Measurements from ENCODE around the gene LRRC74B. TPM values are rescaled to one million over a fixed set of nuclear protein-coding genes. Genes with fewer than 3 reads are reported as not detected.

The LRRC74B gene
- total RNA-seq, 1 donor from 2014 or later: not detected

- DNase-seq: no peak
Observed at GRCh38 chr22:21104126-21104691, 58.5 kb downstream of the LRRC74B start.

DNA sequence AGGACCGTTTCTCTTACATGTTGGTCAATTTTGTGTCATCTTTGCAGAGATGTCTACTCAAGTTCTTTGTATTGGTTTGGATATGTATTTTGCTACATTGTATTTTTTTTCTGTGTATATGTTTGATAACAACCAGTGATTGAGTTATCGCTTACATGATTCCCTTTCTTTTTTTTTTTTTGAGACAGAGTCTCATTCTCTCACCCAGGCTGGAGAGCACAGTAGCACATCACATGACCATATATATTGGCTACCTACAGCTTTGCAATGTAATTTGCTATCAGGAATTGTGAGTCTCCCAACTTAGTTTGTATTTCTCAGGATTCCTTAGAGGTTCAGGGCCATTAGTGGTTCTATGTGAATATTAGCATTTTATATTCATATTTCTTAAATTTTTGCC lies 59.5 kb downstream of the LRRC74B start:
- no peak for DNase-seq

DNA sequence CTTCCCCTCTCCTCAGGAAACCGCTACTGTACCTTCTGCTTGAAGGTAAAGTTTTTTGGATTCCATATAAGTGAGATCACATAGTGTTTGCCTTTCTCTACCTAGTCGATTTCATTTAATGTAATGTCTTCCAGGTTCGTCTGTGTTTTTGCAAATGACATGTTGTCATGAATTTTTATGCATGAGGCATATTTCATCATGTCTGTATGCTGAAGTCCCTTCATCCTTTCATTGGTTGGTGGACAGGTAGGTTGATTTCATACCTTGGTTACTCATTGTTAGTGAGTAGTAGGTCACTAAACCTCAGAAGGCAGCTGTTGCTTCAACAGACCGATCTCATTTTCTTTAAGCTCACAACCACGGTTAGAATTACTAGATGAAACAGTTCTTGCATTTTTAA lies 60.3 kb downstream of the LRRC74B start:
- DNase-seq: no peak

DNA sequence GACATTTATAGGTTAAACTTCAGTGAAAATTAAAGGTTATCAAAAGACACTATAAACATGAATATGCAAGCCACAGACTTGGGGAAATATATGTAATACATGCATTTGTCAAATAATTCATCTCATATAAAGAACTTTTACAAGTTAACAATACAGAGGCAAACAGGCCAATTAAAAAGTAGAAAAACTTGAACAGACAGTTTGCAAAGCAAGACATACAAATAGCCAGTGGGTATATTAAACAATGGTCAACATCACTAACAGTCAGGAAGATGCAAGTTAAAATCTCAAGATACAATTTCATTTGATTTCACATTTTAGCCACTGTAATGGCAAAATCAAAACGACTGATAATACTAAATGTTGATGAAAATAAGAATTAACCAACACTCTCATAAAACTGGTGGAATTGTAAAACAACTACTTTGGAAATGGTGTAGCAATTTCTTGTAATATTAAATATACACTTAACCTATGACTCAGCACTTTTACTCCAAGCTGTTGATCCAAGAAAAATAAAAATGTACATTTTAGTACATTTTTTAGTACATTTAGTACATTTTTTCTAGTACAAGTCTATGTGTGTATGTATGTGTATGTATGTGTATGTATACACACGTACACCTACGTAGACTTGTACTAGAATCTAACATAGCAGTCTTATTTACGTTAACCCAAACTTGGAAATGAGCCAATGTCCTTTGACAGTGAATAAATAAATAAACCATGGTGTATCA lies 62.8 kb downstream of the LRRC74B start:
- DNase-seq: no peak

Small RNA genes within 50 kb of the gene (small RNA-seq; reads per million reads assigned to genes)
- gene MIR649: not detected

Other genes with a start within 250 kb of the LRRC74B start
- gene PI4KA, start 187.1 kb upstream of the LRRC74B start, total RNA-seq: 41.6 TPM
- gene SNAP29, start 186.9 kb upstream of the LRRC74B start, total RNA-seq: 6.1 TPM
- gene CRKL, start 128.5 kb upstream of the LRRC74B start, total RNA-seq: 58.3 TPM
- gene AIFM3, start 78.7 kb upstream of the LRRC74B start, total RNA-seq: 4.2 TPM
- 49.3 TPM for gene LZTR1, start 63.6 kb upstream of the LRRC74B start, total RNA-seq
- gene THAP7, start 43.8 kb upstream of the LRRC74B start, total RNA-seq: 21.8 TPM
- gene P2RX6, start 30.8 kb upstream of the LRRC74B start, total RNA-seq: not detected
- gene SLC7A4, start 13.4 kb upstream of the LRRC74B start, total RNA-seq: 1.4 TPM